Measurements from ENCODE around the gene BICRA.

DNA sequence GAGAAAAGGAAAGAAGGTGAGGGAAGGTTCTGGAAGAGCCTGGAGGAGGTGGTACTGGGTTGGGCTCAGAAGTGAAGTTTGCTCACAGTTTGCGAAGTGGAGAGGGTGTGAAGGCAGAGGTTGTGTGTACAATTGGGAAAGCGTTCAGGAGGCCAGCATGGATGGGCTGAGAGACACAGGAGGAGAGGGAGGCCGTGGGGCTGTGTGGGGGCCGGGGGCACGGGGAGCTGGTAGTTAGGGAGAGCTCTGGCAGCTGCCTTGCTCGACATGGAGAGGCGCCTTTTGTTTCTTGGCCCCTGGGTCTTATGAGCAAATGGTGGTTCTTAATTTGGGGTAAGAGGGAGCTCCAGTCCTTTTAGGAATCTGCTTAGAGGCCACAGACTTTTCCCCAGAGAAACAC lies 16.7 kb downstream of the BICRA start:
- TF ChIP-seq, protein P1, sequence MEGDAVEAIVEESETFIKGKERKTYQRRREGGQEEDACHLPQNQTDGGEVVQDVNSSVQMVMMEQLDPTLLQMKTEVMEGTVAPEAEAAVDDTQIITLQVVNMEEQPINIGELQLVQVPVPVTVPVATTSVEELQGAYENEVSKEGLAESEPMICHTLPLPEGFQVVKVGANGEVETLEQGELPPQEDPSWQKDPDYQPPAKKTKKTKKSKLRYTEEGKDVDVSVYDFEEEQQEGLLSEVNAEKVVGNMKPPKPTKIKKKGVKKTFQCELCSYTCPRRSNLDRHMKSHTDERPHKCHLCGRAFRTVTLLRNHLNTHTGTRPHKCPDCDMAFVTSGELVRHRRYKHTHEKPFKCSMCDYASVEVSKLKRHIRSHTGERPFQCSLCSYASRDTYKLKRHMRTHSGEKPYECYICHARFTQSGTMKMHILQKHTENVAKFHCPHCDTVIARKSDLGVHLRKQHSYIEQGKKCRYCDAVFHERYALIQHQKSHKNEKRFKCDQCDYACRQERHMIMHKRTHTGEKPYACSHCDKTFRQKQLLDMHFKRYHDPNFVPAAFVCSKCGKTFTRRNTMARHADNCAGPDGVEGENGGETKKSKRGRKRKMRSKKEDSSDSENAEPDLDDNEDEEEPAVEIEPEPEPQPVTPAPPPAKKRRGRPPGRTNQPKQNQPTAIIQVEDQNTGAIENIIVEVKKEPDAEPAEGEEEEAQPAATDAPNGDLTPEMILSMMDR (conservative IDR thresholded peaks at IDR 0.05; ENCODE audit: low read depth, low read length): no peak
- TF ChIP-seq BHLHE40 (IDR thresholded peaks at IDR 0.05; ENCODE audit: low read depth, low read length): no peak
- no peak for TF ChIP-seq RAD21 (IDR thresholded peaks at IDR 0.05; ENCODE audit: low read length)
- no peak for TF ChIP-seq SMC3 (IDR thresholded peaks at IDR 0.05; ENCODE audit: low read depth, low read length)
- no peak for TF ChIP-seq MXI1 (IDR thresholded peaks at IDR 0.05; ENCODE audit: borderline replicate concordance, low read depth, low read length)
- TF ChIP-seq, protein P2, sequence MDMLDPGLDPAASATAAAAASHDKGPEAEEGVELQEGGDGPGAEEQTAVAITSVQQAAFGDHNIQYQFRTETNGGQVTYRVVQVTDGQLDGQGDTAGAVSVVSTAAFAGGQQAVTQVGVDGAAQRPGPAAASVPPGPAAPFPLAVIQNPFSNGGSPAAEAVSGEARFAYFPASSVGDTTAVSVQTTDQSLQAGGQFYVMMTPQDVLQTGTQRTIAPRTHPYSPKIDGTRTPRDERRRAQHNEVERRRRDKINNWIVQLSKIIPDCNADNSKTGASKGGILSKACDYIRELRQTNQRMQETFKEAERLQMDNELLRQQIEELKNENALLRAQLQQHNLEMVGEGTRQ (IDR thresholded peaks at IDR 0.05; ENCODE audit: low read depth, low read length): no peak
- no peak for TF ChIP-seq POLR2A (IDR thresholded peaks at IDR 0.05; ENCODE audit: low read depth, low read length)
- TF ChIP-seq CEBPB (IDR thresholded peaks at IDR 0.05; ENCODE audit: low read depth, low read length): no peak
- no peak for TF ChIP-seq NFE2L2 (IDR thresholded peaks at IDR 0.05; ENCODE audit: low read depth, low read length)
- TF ChIP-seq, protein P3, sequence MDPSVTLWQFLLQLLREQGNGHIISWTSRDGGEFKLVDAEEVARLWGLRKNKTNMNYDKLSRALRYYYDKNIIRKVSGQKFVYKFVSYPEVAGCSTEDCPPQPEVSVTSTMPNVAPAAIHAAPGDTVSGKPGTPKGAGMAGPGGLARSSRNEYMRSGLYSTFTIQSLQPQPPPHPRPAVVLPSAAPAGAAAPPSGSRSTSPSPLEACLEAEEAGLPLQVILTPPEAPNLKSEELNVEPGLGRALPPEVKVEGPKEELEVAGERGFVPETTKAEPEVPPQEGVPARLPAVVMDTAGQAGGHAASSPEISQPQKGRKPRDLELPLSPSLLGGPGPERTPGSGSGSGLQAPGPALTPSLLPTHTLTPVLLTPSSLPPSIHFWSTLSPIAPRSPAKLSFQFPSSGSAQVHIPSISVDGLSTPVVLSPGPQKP (IDR thresholded peaks at IDR 0.05; ENCODE audit: borderline replicate concordance, low read depth, low read length): no peak
- TF ChIP-seq RFX5 (IDR thresholded peaks at IDR 0.05; ENCODE audit: low read depth, low read length): no peak
- TF ChIP-seq MAFK (IDR thresholded peaks at IDR 0.05; ENCODE audit: low read depth, low read length): no peak
